Lower leg skin (tissue), 3 donors: ENCODE measurements around the gene STX8.

ENCODE experiments used
- CTCF ChIP-seq, 3 donors: fragments of 450-650 bp; IDR thresholded peaks; one replicate each; pipeline ENCODE4 v1.5.1; 2016; ENCODE audit warnings: antibody characterized with exemption in 3 of 3, mild to moderate bottlenecking in 3 of 3, moderate library complexity in 2 of 3
- POLR2A ChIP-seq, 2 donors: fragments of 450-650 bp; IDR thresholded peaks; one replicate each; pipeline ENCODE4 v1.6.1; 2016 to 2017; ENCODE audit warnings: antibody characterized with exemption in 2 of 2, mild to moderate bottlenecking in 1 of 2, moderate library complexity in 1 of 2

- TF ChIP-seq POLR2A (IDR thresholded peaks at IDR 0.05): no peak
- no peak for TF ChIP-seq CTCF (IDR thresholded peaks at IDR 0.05)
Measured at GRCh38 chr17:9346296-9346926, 229.2 kb downstream of the STX8 start.
